Measurements from ENCODE around the gene MXRA8.
"Not testable (repeated sequence)": the region's sequence is repeated elsewhere in the genome, so short reads cannot be mapped to it uniquely, and the experiment has no call there.

The MXRA8 gene

GRCh38 chr1:1358433-1359271, at the start of gene MXRA8:
MXRA8 (minus strand) TSS chr1:1358555; CDS start chr1:1358504, 51 bp downstream.
- no peak for DNase-seq (ENCODE audit: low read depth)
- no peak for TF ChIP-seq CTCF (IDR thresholded peaks at IDR 0.05; ENCODE audit: low read depth, low read length, missing control alignments)
- no peak within 1 kb of the TSS for H3K4me3 ChIP-seq (ENCODE audit: low read depth, low read length)

DNA sequence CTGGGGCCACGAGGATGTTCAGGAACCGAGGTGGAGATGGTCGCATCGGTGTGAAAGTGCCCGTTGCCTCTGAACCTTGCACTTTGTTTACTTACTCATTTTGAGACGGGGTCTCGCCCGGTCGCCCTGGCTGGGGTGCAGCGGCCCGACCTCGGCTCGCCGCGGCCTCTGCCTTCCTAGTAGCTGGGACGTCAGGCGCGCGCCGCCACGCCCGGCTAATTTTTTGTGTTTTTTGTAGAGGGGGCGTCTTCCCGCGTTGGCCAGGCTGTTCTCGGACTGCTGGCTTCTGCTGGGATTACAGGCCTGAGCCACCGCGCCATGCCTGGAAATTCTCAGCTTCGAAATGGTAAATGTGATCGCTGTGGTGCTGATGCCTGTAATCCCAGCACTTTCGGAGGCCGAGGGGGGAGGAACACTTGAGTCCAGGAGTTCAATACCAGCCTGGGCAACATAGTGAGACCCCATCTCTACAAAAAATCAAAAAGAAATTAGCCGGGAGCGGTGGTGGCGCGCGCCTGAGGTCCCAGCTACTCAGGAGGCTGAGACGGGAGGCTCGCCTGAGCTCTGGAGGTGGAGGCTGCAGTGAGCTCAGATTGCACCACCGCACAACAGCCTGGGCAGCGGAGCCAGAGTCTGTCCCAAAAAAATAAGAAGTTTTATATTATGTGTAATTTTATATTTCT, 49.4 kb upstream of the MXRA8 start:
- TF ChIP-seq CTCF (IDR thresholded peaks at IDR 0.05; ENCODE audit: low read depth, low read length, missing control alignments): peak; percentile 14
- no peak for DNase-seq (ENCODE audit: low read depth)
- peak overlapping the region; percentile 88 for H3K4me3 ChIP-seq (ENCODE audit: low read depth, low read length)

DNA sequence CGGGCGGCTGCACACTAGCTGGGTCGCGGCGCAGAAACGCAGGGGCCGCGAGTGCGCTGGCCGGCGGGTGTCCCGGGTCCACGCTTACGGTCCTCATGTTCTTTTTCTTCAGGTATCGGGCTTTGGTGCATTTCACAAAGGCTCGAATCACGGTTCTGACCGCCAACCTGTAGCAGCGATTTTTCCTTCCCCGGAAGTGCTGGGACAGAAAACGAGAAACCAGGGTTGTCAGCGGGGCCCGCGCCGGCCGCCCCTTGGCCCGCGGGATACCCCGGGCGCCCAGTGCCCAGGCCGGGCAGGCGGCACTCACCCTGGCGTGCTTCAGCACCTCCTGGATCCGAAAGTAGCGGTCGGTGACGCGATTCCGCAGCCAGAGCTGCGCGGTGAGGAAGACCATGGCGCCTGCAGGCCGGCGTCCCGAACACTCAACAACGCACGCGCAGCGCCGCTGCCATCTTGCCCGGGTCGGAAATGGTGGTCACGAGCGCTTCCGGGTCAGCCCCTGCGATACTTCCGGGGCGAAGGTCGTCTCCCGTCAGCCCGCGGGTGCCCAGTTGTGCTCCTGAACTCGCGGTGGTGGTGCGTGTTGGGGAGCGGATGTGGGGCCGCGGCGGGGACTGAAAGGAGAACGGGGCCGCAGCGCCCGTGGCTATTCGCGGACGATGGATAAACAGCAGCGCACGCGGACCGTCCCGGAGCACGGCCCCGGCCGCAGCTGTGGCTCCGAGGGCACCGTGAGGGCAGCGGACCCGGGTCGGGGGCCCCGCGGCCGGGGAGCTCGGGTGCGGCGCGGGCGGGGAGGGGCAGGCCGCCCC, 48.7 kb upstream of the MXRA8 start, which contains the start of gene MRPL20:
Gene MRPL20, minus strand, starts transcription at position 473 of the 815 bp plus-strand sequence. Its CDS starts 76 bp downstream, at position 397.
- DNase-seq (ENCODE audit: low read depth): peak; percentile 79
- TF ChIP-seq CTCF (IDR thresholded peaks at IDR 0.05; ENCODE audit: low read depth, low read length, missing control alignments): no peak

DNA sequence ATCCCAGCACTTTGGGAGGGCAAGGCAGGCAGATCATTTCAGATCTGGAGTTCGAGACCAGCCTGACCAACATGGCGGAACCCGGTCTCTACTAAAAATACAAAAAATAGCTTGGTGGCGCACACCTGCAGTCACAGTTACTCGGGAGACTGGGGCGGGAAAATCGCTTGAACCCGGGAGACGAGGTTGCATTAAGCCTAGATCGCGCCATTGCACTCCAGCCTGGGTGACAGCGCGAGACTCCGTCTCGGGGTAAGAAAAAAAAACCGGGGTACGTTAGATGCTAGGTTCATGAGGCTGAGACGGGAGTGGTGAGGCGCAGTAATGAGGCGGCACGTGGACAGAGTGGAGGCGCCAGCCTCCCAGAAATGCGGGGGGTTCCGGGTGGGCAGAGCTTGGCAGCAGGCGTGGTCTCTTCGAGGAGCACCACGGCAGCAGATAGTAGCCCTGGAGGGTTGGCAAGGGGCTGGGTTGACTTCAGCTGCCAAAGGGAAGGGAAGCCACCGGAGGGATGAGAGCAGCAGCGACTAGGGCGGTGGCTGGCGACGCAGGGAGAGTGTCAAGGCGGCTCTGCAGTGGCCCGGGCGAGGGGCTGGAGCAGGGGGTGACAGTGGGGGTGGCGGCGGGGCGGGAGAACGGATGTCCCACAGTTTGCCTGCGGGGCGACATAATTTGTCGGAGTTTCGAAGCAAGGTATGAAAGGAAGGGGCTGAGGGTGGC, 47.9 kb upstream of the MXRA8 start:
- H3K4me3 ChIP-seq (ENCODE audit: low read depth, low read length): peak overlapping the region; percentile 88
- DNase-seq (ENCODE audit: low read depth): no peak
- no peak for TF ChIP-seq CTCF (IDR thresholded peaks at IDR 0.05; ENCODE audit: low read depth, low read length, missing control alignments)

More for the DNA sequence above, 48.7 kb upstream of the MXRA8 start, which contains the start of gene MRPL20:
- peak within 1 kb of the TSS; percentile 88 for H3K4me3 ChIP-seq (ENCODE audit: low read depth, low read length)

GRCh38 chr1:1403653-1404052, 45.3 kb upstream of the MXRA8 start:
- H3K4me3 ChIP-seq (ENCODE audit: low read depth, low read length): no peak overlapping the region
- no peak for DNase-seq (ENCODE audit: low read depth)
- no peak for TF ChIP-seq CTCF (IDR thresholded peaks at IDR 0.05; ENCODE audit: low read depth, low read length, missing control alignments)

- H3K4me3 ChIP-seq (ENCODE audit: low read depth, low read length): not testable (repeated sequence)
Observed at GRCh38 chr1:1402901-1403392, 44.6 kb upstream of the MXRA8 start.

More at GRCh38 chr1:1402901-1403392, 44.6 kb upstream of the MXRA8 start:
- not testable (repeated sequence) for DNase-seq (ENCODE audit: low read depth)
